Measurements from ENCODE around the gene CALU. TPM values are rescaled to one million over a fixed set of nuclear protein-coding genes. Genes with fewer than 3 reads are reported as not detected.

CALU gene
- total RNA-seq, 2 experiments from 2014 or later, result 28.4 to 29.9 TPM

GRCh38 chr7:128815289-128815942 lies 76.3 kb downstream of the CALU start:
- Mint-ChIP-seq H3K4me1 (ENCODE audit: low read depth) (peaks cover 9% of the 10 kb centered on the region), H3K36me3 (ENCODE audit: low read depth) (no peaks in the 10 kb centered on the region), H3K9me3 (no peaks in the 10 kb centered on the region), H3K4me3 (no peak overlapping the region), H3K27me3 (no peaks in the 10 kb centered on the region), H3K27ac (no peak overlapping the region)
- intact Hi-C loops (cut with DNase I, micrococcal nuclease), result no loop called here
- H3K36me3 ChIP-seq (ENCODE audit: insufficient read depth, low read length), result no peaks in the 10 kb centered on the region
- no peak for DNase-seq
- no peaks in the 10 kb centered on the region for H3K9me3 ChIP-seq (ENCODE audit: control insufficient read depth in 1 of 2, insufficient read depth in 1 of 2, low read length in 2 of 2)
- H3K4me3 ChIP-seq (ENCODE audit: low read length), result no peak overlapping the region
- ChIA-PET CTCF (no interaction called here), POLR2A (no interaction called here)
- ATAC-seq (ENCODE audit: poor library complexity), result no peak
- no peaks in the 10 kb centered on the region for H3K4me1 ChIP-seq (ENCODE audit: insufficient read depth, low read length)
- no peaks in the 10 kb centered on the region for H3K27me3 ChIP-seq (ENCODE audit: control insufficient read depth in 1 of 2, insufficient read depth in 2 of 2, low read length in 2 of 2)
- H3K27ac ChIP-seq (ENCODE audit: low read depth in 1 of 2, low read length in 2 of 2), result no peak overlapping the region
- TF ChIP-seq, protein P1, sequence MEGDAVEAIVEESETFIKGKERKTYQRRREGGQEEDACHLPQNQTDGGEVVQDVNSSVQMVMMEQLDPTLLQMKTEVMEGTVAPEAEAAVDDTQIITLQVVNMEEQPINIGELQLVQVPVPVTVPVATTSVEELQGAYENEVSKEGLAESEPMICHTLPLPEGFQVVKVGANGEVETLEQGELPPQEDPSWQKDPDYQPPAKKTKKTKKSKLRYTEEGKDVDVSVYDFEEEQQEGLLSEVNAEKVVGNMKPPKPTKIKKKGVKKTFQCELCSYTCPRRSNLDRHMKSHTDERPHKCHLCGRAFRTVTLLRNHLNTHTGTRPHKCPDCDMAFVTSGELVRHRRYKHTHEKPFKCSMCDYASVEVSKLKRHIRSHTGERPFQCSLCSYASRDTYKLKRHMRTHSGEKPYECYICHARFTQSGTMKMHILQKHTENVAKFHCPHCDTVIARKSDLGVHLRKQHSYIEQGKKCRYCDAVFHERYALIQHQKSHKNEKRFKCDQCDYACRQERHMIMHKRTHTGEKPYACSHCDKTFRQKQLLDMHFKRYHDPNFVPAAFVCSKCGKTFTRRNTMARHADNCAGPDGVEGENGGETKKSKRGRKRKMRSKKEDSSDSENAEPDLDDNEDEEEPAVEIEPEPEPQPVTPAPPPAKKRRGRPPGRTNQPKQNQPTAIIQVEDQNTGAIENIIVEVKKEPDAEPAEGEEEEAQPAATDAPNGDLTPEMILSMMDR (IDR thresholded peaks at IDR 0.05), result no peak

DNA sequence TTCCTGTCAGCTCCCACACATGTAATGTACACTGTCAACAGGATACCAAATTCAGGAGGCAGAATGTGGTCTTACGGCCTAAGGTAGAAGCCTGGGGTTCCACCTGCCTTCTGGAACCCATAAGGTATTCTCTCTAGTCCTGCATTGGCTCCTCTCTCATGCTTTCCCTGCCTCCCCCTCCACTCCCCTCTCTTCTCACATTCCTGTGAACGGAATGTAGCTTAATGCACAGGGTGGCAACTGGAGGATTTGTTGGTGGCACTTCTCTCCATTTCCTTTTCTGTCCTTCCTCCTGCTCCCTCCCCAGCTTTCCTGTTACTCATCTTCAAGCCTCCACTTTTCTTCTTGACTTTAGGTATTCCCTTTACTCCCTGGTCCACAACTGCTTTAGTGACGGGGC lies 79.5 kb downstream of the CALU start:
- Mint-ChIP-seq H3K27me3 (peaks cover 2% of the 10 kb centered on the region), H3K4me1 (ENCODE audit: low read depth) (peaks cover 10% of the 10 kb centered on the region), H3K4me3 (no peak overlapping the region), H3K27ac (no peak overlapping the region), H3K9me3 (no peaks in the 10 kb centered on the region), H3K36me3 (ENCODE audit: low read depth) (no peaks in the 10 kb centered on the region)
- ChIA-PET POLR2A (no interaction called here), CTCF (no interaction called here)
- intact Hi-C loops (cut with DNase I, micrococcal nuclease), result no loop called here
- Histone ChIP-seq H3K27me3 (ENCODE audit: control insufficient read depth in 1 of 2, insufficient read depth in 2 of 2, low read length in 2 of 2) (no peaks in the 10 kb centered on the region), H3K4me1 (ENCODE audit: insufficient read depth, low read length) (no peaks in the 10 kb centered on the region), H3K9me3 (ENCODE audit: control insufficient read depth in 1 of 2, insufficient read depth in 1 of 2, low read length in 2 of 2) (no peaks in the 10 kb centered on the region), H3K36me3 (ENCODE audit: insufficient read depth, low read length) (no peaks in the 10 kb centered on the region), H3K4me3 (ENCODE audit: low read length) (no peak overlapping the region), H3K27ac (ENCODE audit: low read depth in 1 of 2, low read length in 2 of 2) (no peak overlapping the region)
- no peak for ATAC-seq (ENCODE audit: poor library complexity)
- DNase-seq, result no peak
- TF ChIP-seq, protein P1 (IDR thresholded peaks at IDR 0.05), result no peak

Other genes starting within 250 kb of the CALU start
- under 1 TPM; 0.71 to 0.73 TPM for gene GARIN1A, start 67.1 kb upstream of the CALU start, total RNA-seq
- not detected for gene OPN1SW, start 36.4 kb downstream of the CALU start, total RNA-seq
- gene CCDC136, start 52.6 kb downstream of the CALU start, total RNA-seq, result 1 to 10 TPM; 4.5 to 4.9 TPM
- under 1 TPM; 0.06 to 0.08 TPM for gene FLNC, start 91.0 kb downstream of the CALU start, total RNA-seq
- gene ATP6V1F, start 123.5 kb downstream of the CALU start, total RNA-seq, result 10 to 100 TPM; 49.6 to 54.3 TPM
- under 1 TPM in 1 of 2 experiments, not detected in 1; 0.11 TPM for gene KCP, start 171.3 kb downstream of the CALU start, total RNA-seq
- gene IRF5, start 198.6 kb downstream of the CALU start, total RNA-seq, result 1 to 10 TPM; 1.7 to 1.8 TPM